Ishikawa (cell line): ENCODE measurements around the gene RAMP2.

Experiments
- EP300 ChIP-seq: IDR thresholded peaks from 2 replicates; pipeline ENCODE4 v1.6.1; 2012; ENCODE audit warnings: borderline replicate concordance
- NFIC ChIP-seq: IDR thresholded peaks from 2 replicates; pipeline ENCODE4 v1.6.1; 2012
- RAD21 ChIP-seq: IDR thresholded peaks from 2 replicates; pipeline ENCODE4 v1.6.1; 2012; ENCODE audit warnings: low read depth
- REST ChIP-seq: IDR thresholded peaks from 2 replicates; pipeline ENCODE4 v1.6.1; 2012; ENCODE audit warnings: low read depth, mild to moderate bottlenecking
- TCF12 ChIP-seq: IDR thresholded peaks from 2 replicates; pipeline ENCODE4 v1.6.1; 2012; ENCODE audit warnings: low read depth
- YY1 ChIP-seq: IDR thresholded peaks from 2 replicates; pipeline ENCODE4 v1.6.1; 2012; ENCODE audit warnings: low read depth
- ZBTB7A ChIP-seq: IDR thresholded peaks from 2 replicates; pipeline ENCODE4 v1.6.1; 2012; ENCODE audit warnings: low read depth
- TF ChIP-seq, protein P1 (sequence below): IDR thresholded peaks from 2 replicates; pipeline ENCODE4 v1.6.1; 2012
- TF ChIP-seq, protein P2 (sequence below): IDR thresholded peaks from 2 replicates; pipeline ENCODE4 v1.6.1; 2012

GRCh38 chr17:42784409-42784808 is 23.4 kb downstream of the RAMP2 start:
- no peak for TF ChIP-seq REST
- TF ChIP-seq ZBTB7A = no peak
- TF ChIP-seq NFIC = no peak
- TF ChIP-seq YY1 = no peak
- TF ChIP-seq EP300 = no peak
- no peak for TF ChIP-seq TCF12
- TF ChIP-seq, protein P1, sequence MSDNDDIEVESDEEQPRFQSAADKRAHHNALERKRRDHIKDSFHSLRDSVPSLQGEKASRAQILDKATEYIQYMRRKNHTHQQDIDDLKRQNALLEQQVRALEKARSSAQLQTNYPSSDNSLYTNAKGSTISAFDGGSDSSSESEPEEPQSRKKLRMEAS = no peak
- TF ChIP-seq RAD21 = no peak
- TF ChIP-seq, protein P2, sequence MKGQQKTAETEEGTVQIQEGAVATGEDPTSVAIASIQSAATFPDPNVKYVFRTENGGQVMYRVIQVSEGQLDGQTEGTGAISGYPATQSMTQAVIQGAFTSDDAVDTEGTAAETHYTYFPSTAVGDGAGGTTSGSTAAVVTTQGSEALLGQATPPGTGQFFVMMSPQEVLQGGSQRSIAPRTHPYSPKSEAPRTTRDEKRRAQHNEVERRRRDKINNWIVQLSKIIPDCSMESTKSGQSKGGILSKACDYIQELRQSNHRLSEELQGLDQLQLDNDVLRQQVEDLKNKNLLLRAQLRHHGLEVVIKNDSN = no peak
